Measurements from ENCODE around the gene RHOJ. TPM values are rescaled to one million over a fixed set of nuclear protein-coding genes. Genes with fewer than 3 reads are reported as not detected.

The RHOJ gene
- total and polyA plus RNA-seq, 4 donors: 1.0 to 1.7 (median 1.2) TPM

DNA sequence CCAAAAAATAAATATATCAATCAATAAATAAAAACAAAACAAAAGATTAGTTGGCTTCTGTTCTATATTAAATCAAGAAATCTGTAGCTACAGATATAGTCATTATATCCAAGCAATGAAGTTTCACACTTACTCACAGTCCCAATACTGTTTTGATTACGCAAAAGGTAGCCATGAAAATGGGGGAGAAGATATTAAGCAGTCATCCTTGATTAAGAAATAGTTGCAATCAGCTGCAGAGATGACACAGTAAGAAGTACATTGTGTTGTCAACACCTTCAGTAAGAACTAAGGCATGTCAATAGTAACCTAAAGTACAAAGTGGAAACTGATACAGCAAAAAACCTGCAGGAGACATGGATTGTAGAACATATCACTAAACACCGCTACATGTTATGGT lies 11.0 kb upstream of the RHOJ start:
- no peaks in the 10 kb centered on the region for H3K27me3 ChIP-seq (ENCODE audit: control insufficient read depth in 4 of 4, insufficient read depth in 4 of 4, low read length in 3 of 4)
- no peaks in the 10 kb centered on the region for H3K36me3 ChIP-seq (ENCODE audit: control insufficient read depth in 4 of 4, insufficient read depth in 3 of 4, low read depth in 1 of 4, low read length in 3 of 4)
- H3K9ac ChIP-seq (ENCODE audit: low read depth in 1 of 2, low read length in 2 of 2): no peak overlapping the region
- no peak overlapping the region for H3K4me3 ChIP-seq (ENCODE audit: low read depth in 1 of 3, low read length in 3 of 3)
- no peaks in the 10 kb centered on the region for H3K9me3 ChIP-seq (ENCODE audit: control insufficient read depth in 4 of 4, low read length in 3 of 4)
- no peak overlapping the region for H3K27ac ChIP-seq (ENCODE audit: low read depth in 1 of 2, low read length in 2 of 2)
- no peaks in the 10 kb centered on the region for H3K4me1 ChIP-seq (ENCODE audit: control insufficient read depth in 4 of 4, insufficient read depth in 4 of 4, low read length in 3 of 4)
- no peak for TF ChIP-seq ATF3 (IDR thresholded peaks at IDR 0.05)
- no peak for TF ChIP-seq SP1 (IDR thresholded peaks at IDR 0.05)
- no peak for TF ChIP-seq GABPA (IDR thresholded peaks at IDR 0.05 in 1 of 2, conservative IDR thresholded peaks at IDR 0.05 in 1 of 2)
- no peak for TF ChIP-seq TAF1 (conservative IDR thresholded peaks at IDR 0.05)
- 67% methylated on average over 2 of the region's 2 CpGs for WGBS
- DNase-seq (ENCODE audit: low spot score): no peak

- Histone ChIP-seq H3K27me3 (ENCODE audit: control insufficient read depth in 4 of 4, insufficient read depth in 4 of 4, low read length in 3 of 4) (no peaks in the 10 kb centered on the region), H3K4me3 (ENCODE audit: low read depth in 1 of 3, low read length in 3 of 3) (no peak overlapping the region), H3K4me1 (ENCODE audit: control insufficient read depth in 4 of 4, insufficient read depth in 4 of 4, low read length in 3 of 4) (no peaks in the 10 kb centered on the region), H3K9ac (ENCODE audit: low read depth in 1 of 2, low read length in 2 of 2) (no peak overlapping the region), H3K27ac (ENCODE audit: low read depth in 1 of 2, low read length in 2 of 2) (no peak overlapping the region), H3K36me3 (ENCODE audit: control insufficient read depth in 4 of 4, insufficient read depth in 3 of 4, low read depth in 1 of 4, low read length in 3 of 4) (no peaks in the 10 kb centered on the region), H3K9me3 (ENCODE audit: control insufficient read depth in 4 of 4, low read length in 3 of 4) (no peaks in the 10 kb centered on the region)
- no peak for DNase-seq (ENCODE audit: low spot score)
- 73% methylated on average over 5 of the region's 5 CpGs for WGBS
- TF ChIP-seq NR2F2 (IDR thresholded peaks at IDR 0.05) (no peak), HNF4A (conservative IDR thresholded peaks at IDR 0.05) (no peak), FOXA1 (IDR thresholded peaks at IDR 0.05) (no peak), EGR1 (IDR thresholded peaks at IDR 0.05; ENCODE audit: low read depth in 2 of 2) (no peak), HNF4G (IDR thresholded peaks at IDR 0.05) (no peak), FOXA2 (IDR thresholded peaks at IDR 0.05) (no peak), RXRA (IDR thresholded peaks at IDR 0.05) (no peak), SP1 (IDR thresholded peaks at IDR 0.05) (no peak)
- TF ChIP-seq, protein P1, sequence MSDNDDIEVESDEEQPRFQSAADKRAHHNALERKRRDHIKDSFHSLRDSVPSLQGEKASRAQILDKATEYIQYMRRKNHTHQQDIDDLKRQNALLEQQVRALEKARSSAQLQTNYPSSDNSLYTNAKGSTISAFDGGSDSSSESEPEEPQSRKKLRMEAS (IDR thresholded peaks at IDR 0.05): no peak
These were observed 4.1 kb upstream of the RHOJ start for GRCh38 chr14:63200035-63200740.

- DNase-seq (ENCODE audit: low spot score): no peak
- H3K9ac ChIP-seq (ENCODE audit: low read depth in 1 of 2, low read length in 2 of 2): no peak overlapping the region
- no peaks in the 10 kb centered on the region for H3K9me3 ChIP-seq (ENCODE audit: control insufficient read depth in 4 of 4, low read length in 3 of 4)
- H3K4me1 ChIP-seq (ENCODE audit: control insufficient read depth in 4 of 4, insufficient read depth in 4 of 4, low read length in 3 of 4): no peaks in the 10 kb centered on the region
- TF ChIP-seq NR2F2 (IDR thresholded peaks at IDR 0.05) (no peak), SP1 (IDR thresholded peaks at IDR 0.05) (no peak), GABPA (IDR thresholded peaks at IDR 0.05 in 1 of 2, conservative IDR thresholded peaks at IDR 0.05 in 1 of 2) (no peak), FOXA2 (IDR thresholded peaks at IDR 0.05) (no peak), HNF4G (IDR thresholded peaks at IDR 0.05) (no peak), RAD21 (IDR thresholded peaks at IDR 0.05) (no peak), JUND (IDR thresholded peaks at IDR 0.05) (no peak), ATF3 (IDR thresholded peaks at IDR 0.05) (no peak), EGR1 (IDR thresholded peaks at IDR 0.05; ENCODE audit: low read depth in 2 of 2) (no peak), RXRA (IDR thresholded peaks at IDR 0.05) (no peak), REST (IDR thresholded peaks at IDR 0.05) (no peak), YY1 (IDR thresholded peaks at IDR 0.05) (no peak), TAF1 (conservative IDR thresholded peaks at IDR 0.05) (no peak), HNF4A (conservative IDR thresholded peaks at IDR 0.05) (no peak)
- TF ChIP-seq, protein P2, sequence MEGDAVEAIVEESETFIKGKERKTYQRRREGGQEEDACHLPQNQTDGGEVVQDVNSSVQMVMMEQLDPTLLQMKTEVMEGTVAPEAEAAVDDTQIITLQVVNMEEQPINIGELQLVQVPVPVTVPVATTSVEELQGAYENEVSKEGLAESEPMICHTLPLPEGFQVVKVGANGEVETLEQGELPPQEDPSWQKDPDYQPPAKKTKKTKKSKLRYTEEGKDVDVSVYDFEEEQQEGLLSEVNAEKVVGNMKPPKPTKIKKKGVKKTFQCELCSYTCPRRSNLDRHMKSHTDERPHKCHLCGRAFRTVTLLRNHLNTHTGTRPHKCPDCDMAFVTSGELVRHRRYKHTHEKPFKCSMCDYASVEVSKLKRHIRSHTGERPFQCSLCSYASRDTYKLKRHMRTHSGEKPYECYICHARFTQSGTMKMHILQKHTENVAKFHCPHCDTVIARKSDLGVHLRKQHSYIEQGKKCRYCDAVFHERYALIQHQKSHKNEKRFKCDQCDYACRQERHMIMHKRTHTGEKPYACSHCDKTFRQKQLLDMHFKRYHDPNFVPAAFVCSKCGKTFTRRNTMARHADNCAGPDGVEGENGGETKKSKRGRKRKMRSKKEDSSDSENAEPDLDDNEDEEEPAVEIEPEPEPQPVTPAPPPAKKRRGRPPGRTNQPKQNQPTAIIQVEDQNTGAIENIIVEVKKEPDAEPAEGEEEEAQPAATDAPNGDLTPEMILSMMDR (IDR thresholded peaks at IDR 0.05; ENCODE audit: low read depth, low read length, missing input control): no peak
- TF ChIP-seq, protein P3, sequence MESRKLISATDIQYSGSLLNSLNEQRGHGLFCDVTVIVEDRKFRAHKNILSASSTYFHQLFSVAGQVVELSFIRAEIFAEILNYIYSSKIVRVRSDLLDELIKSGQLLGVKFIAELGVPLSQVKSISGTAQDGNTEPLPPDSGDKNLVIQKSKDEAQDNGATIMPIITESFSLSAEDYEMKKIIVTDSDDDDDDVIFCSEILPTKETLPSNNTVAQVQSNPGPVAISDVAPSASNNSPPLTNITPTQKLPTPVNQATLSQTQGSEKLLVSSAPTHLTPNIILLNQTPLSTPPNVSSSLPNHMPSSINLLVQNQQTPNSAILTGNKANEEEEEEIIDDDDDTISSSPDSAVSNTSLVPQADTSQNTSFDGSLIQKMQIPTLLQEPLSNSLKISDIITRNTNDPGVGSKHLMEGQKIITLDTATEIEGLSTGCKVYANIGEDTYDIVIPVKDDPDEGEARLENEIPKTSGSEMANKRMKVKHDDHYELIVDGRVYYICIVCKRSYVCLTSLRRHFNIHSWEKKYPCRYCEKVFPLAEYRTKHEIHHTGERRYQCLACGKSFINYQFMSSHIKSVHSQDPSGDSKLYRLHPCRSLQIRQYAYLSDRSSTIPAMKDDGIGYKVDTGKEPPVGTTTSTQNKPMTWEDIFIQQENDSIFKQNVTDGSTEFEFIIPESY (IDR thresholded peaks at IDR 0.05): no peak
- TF ChIP-seq, protein P1 (IDR thresholded peaks at IDR 0.05): no peak
- H3K4me3 ChIP-seq (ENCODE audit: low read depth in 1 of 3, low read length in 3 of 3): no peak overlapping the region
- no peaks in the 10 kb centered on the region for H3K27me3 ChIP-seq (ENCODE audit: control insufficient read depth in 4 of 4, insufficient read depth in 4 of 4, low read length in 3 of 4)
- no peak overlapping the region for H3K27ac ChIP-seq (ENCODE audit: low read depth in 1 of 2, low read length in 2 of 2)
- H3K36me3 ChIP-seq (ENCODE audit: control insufficient read depth in 4 of 4, insufficient read depth in 3 of 4, low read depth in 1 of 4, low read length in 3 of 4): no peaks in the 10 kb centered on the region
These were observed 3.5 kb upstream of the RHOJ start for GRCh38 chr14:63200767-63201166.

All from liver (tissue), 9 donors.